Hematopoietic multipotent progenitor cell treated with erythropoietin and hydrocortisone succinate and interleukin-3 and kit ligand, for 6 days (in vitro differentiated cells): ENCODE results near the gene MUCL3.
"Not testable (repeated sequence)": the region's sequence is repeated elsewhere in the genome, so short reads cannot be mapped to it uniquely, and the experiment has no call there.

Experiments
- DNase-seq: peaks from one replicate; pipeline ENCODE4 v3.0.0-alpha.2; 2015

MUCL3 gene

GRCh38 chr6:30987304-30987703 is 46.5 kb downstream of the MUCL3 start:
- no peak for DNase-seq

DNA sequence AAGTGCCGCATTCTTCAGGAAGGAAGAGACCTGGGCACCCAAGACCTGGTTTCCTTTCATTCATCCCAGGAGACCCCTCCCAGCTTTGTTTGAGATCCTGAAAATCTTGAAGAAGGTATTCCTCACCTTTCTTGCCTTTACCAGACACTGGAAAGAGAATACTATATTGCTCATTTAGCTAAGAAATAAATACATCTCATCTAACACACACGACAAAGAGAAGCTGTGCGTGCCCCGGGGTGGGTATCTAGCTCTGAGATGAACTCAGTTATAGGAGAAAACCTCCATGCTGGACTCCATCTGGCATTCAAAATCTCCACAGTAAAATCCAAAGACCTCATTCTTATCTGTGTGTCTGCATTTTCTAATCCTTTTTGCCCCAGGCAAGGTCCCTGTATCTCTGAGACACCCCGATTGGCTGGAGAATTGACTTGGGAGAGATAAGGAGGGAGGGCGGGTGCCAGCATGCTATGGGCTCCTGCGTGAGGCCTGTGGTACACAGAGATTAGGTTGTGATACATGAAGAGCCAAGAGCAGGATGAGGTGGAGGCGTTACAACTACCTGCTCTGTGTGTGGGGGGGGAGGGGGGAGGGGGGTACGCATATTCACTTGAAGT is 47.5 kb downstream of the MUCL3 start:
- peak; percentile 89 for DNase-seq

- no peak for DNase-seq
Measured at GRCh38 chr6:30990422-30991086, 49.8 kb downstream of the MUCL3 start.

GRCh38 chr6:30991891-30992290 is 51.1 kb downstream of the MUCL3 start:
- DNase-seq, result no peak

GRCh38 chr6:30997301-30997700 is 56.5 kb downstream of the MUCL3 start:
- no peak for DNase-seq

- no peak for DNase-seq
Measured at GRCh38 chr6:30998785-30999184, 58.0 kb downstream of the MUCL3 start.

DNA sequence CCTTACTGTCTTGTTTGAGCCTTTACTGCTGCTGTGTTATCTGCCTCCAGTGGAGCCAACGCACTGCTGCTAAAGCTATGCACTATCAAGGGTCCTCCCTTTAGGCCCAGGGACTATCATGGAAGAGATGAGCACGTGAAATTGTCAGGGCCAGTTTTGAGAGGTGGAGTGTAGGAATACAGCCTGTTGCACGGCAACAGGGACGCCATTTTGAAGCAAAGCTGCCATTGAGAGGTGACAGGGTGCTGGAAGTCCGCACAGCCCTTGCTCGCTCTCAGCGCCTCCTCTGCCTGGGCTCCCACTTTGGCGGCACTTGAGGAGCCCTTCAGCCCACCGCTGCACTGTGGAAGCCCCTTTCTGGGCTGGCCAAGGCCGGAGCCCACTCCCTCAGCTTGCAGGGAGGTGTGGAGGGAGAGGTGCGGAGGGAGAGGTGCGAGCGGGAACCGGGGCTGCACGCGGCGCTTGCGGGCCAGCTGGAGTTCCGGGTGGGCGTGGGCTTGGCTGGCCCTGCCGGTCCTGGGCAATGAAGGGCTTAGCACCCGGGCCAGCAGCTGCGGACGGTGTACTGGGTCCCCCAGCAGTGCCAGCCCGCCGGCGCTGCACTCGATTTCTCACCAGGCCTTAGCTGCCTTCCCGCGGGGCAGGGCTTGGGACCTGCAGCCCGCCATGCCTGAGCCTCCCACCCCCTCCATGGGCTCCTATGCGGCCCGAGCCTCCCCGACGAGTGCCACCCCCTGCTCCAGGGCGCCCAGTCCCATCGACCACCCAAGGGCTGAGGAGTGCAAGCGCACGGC is 59.5 kb downstream of the MUCL3 start:
- DNase-seq, result not testable (repeated sequence)

- no peak for DNase-seq
Measured at GRCh38 chr6:31001281-31001888, 60.6 kb downstream of the MUCL3 start.

DNA sequence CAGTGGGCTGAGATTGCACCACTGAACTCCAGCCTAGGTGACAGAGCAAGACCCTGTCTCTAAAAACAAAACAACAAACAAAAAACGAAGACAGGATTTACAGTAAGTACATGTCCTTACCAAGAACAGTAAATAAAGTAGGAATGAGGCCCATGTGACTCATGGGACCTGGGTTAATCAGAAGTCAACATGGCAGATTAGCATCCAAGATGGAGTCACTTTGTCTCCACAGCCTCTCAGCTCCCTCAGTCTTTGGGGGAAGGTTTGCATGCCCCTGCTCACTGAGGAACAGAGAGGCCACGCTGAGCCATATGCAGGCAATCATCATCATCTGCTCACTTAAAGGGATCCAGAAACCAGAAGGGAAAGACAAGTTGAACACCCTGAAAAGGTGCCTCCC is 61.7 kb downstream of the MUCL3 start:
- no peak for DNase-seq
